HG03378 (cell line): ENCODE measurements around the gene HLF.

ENCODE experiments used
- ATAC-seq: cut with Tn5 transposase; IDR thresholded peaks from one replicate; pipeline ENCODE4 v1.9.1; 2021; ENCODE audit warnings: mild to moderate bottlenecking, moderate library complexity; ENCODE audit not compliant: unreplicated experiment

HLF gene

GRCh38 chr17:55289978-55290377 is 25.2 kb downstream of the HLF start:
- no peak for ATAC-seq

GRCh38 chr17:55290492-55291113 is 25.8 kb downstream of the HLF start:
- ATAC-seq: no peak

DNA sequence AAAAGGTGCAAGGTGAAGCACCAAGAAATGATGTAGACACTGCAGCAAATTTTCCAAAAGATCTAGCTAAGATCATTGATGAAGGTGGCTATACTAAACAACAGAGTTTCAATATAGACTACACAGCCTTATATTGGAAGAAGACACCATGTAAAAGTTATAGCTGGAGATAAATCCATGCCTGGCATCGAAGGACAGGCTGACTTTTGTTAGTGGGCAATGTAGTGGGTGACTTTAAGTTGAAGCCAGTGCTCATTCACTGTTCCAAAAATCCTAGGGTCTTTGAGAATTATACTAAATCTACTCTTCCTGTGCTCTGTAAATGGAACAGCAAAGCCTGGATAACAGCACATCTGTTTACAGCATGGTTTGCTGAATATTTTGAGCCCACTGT is 26.4 kb downstream of the HLF start:
- ATAC-seq: no peak

DNA sequence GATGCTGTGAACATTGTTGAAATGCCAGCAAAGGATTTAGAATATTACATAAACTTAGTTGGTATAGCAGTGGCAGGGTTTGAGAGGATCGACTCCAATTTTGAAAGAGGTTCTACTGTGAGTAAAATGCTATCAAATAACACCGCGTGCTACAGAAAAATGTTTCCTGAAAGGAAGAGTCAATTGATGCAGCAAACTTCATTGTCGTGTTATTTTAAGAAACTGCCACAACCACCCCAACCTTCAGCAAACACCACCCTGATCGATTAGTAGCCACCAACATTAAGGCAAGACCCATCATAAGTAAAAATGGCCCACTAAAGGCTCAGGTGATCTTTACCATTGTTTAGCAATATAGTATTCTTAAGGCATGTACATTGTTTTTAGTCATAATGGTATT is 27.3 kb downstream of the HLF start:
- ATAC-seq: no peak

DNA sequence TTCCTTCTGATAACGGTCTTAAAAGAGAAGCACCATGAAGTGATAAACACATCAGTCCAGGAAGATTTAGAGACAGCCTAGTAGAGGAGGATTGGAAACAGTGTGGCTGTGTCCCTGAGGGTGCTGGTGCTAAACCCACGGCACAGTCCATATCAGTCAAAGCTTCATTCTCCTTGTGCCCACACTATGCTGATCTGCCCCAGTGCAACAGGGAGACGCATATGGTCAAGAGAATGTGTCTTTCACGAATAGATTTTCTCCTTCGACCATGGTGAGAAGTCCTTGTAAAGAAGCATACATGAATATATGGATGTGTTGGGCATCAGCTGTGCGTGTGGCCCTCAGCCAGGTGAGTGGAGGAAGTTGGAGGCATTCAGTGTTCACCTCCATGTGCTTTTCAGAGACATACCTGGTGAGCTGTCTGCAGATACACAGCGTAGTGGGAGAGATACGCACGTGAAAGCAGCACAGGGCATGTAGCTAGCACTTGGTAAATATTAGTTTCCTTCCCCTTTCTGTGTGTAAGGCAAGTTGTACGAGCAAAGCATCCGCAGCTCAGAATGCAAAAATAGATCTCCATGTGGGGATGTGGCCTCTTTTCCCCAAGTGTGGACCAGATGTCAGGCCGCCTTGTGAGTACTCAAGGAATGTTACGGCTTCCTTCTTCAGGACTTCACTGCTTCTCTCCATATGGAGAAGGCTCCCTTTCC is 29.4 kb downstream of the HLF start:
- ATAC-seq: no peak

DNA sequence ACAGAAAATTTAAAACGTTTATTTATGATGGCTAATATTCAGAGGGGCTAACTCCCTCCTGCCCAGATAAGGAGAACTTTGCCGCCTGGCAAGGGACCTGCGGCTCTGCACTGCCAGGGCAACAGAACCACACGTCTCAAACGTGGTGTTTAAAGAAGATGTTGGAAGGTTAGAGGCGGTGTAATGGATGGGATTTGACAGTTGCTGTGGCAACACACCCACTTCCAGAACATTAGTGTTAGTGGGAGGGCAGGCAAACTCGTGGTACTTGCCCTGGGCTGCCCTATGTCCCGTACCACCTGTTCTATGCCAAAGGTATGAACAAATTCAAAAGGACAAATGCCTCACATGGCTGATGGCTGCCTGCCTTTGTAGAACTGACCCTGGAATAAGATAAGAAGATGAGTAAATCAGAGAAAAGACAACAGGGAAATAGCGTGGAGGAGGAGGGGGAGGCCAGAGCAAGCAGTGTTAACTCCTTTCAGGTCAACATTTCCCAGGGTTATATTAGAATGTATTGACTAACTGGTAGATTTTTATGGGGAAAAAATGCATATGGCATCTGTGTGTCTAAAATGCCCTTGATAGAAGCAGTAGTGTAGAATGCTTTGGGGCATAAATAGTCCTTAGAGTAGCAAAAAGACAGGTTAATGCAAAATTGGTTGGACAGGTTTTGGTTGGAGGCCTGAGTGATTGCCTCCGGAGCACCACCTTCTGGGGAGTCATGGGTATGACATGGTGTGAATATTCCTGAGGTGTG is 30.8 kb downstream of the HLF start:
- peak; percentile 87 for ATAC-seq

GRCh38 chr17:55296171-55296695 is 31.5 kb downstream of the HLF start:
- ATAC-seq: no peak

DNA sequence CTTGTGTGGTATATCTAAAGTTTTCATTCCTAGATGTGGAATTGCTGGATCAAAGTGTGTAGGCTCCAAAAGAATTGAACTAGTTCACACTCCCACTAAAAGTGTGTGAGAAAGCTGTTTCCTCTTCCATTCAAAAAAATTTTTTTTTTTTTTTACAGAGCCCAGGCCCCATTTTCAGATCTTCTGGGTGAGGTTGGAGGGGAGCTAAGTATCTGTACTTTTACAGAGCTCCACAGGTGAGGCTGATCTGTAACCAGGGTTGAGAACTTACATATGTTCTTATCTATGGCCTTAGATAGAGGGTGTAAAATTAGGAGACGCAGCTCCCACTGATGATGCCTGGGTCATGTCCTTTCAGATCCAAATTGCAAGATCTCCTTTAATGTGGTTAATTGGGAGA is 31.9 kb downstream of the HLF start:
- ATAC-seq: no peak

- no peak for ATAC-seq
Observed at GRCh38 chr17:55298111-55298730, 33.5 kb downstream of the HLF start.

GRCh38 chr17:55299162-55299838 is 34.5 kb downstream of the HLF start:
- no peak for ATAC-seq

GRCh38 chr17:55299890-55300289 is 35.1 kb downstream of the HLF start:
- ATAC-seq: no peak

- no peak for ATAC-seq
Observed at GRCh38 chr17:55300479-55301290, 35.9 kb downstream of the HLF start.

GRCh38 chr17:55301521-55302406 is 37.0 kb downstream of the HLF start:
- no peak for ATAC-seq

- ATAC-seq: no peak
Observed at GRCh38 chr17:55302407-55302787, 37.6 kb downstream of the HLF start.

- ATAC-seq: no peak
Observed at GRCh38 chr17:55303008-55303493, 38.3 kb downstream of the HLF start.

GRCh38 chr17:55303701-55304145 is 39.0 kb downstream of the HLF start:
- no peak for ATAC-seq

GRCh38 chr17:55304171-55304859 is 39.6 kb downstream of the HLF start:
- ATAC-seq: no peak
